Activated CD4-positive, alpha-beta memory T cell treated with anti-CD3 and anti-CD28 coated beads for 36 hours (primary cell): ENCODE measurements around the gene ADAM21. TPM values are rescaled to one million over a fixed set of nuclear protein-coding genes. Genes with fewer than 3 reads are reported as not detected.

Experiments
- CTCF ChIA-PET: fragments of 350-600 bp; sonication (Branson Sonifier 250); formaldehyde crosslinking; loops from one replicate; lab custom pipeline; 2021; ENCODE audit warnings: antibody characterized with exemption, inconsistent platforms; lab: Charles Lee
- POLR2A ChIA-PET: fragments of 350-600 bp; sonication (Branson Sonifier 250); formaldehyde crosslinking; loops from one replicate; lab custom pipeline; 2021; ENCODE audit warnings: antibody characterized with exemption; lab: Charles Lee
- DNase-seq: peaks from one replicate; pipeline ENCODE4 v3.0.0-alpha.2; 2020
- H3K27ac Mint-ChIP-seq: one replicate; pipeline ENCODE4 v1.8.0; 2021; ENCODE audit warnings: mixed read lengths
- H3K27me3 Mint-ChIP-seq: one replicate; pipeline ENCODE4 v1.8.0; 2021; ENCODE audit warnings: mixed read lengths
- H3K36me3 Mint-ChIP-seq: one replicate; pipeline ENCODE4 v1.8.0; 2021; ENCODE audit warnings: mixed read lengths
- H3K4me1 Mint-ChIP-seq: one replicate; pipeline ENCODE4 v1.8.0; 2021; ENCODE audit warnings: low read depth, mixed read lengths
- H3K4me3 Mint-ChIP-seq: one replicate; pipeline ENCODE4 v1.8.0; 2021; ENCODE audit warnings: mild to moderate bottlenecking, mixed read lengths
- H3K9me3 Mint-ChIP-seq: one replicate; pipeline ENCODE4 v1.8.0; 2021; ENCODE audit warnings: mixed read lengths
- intact Hi-C: fragments of 100-400 bp; cut with micrococcal nuclease; formaldehyde crosslinking; loops from one replicate; pipeline ENCODE4 v1.15.1; 2023
- total RNA-seq, 2 experiments: library from RNA; stranded (reverse); gene quantifications; one replicate each; pipeline ENCODE4 v1.2.3, GENCODE V29; 2021

ADAM21 gene
- total RNA-seq, 2 experiments from 2014 or later: 0.14 to 0.15 TPM

GRCh38 chr14:70498191-70498590 is 46.2 kb downstream of the ADAM21 start:
- ChIA-PET CTCF (no interaction called here), POLR2A (no interaction called here)
- no peaks in the 10 kb centered on the region for H3K27me3 Mint-ChIP-seq
- no peak overlapping the region for H3K27ac Mint-ChIP-seq
- H3K9me3 Mint-ChIP-seq: peaks cover 11% of the 10 kb centered on the region
- no peak overlapping the region for H3K4me3 Mint-ChIP-seq
- DNase-seq: no peak
- H3K4me1 Mint-ChIP-seq: no peaks in the 10 kb centered on the region
- peaks cover 18% of the 10 kb centered on the region for H3K36me3 Mint-ChIP-seq
- intact Hi-C loops: no loop called here

Other genes starting within 250 kb of the ADAM21 start
- 10 to 100 TPM; 54.6 to 56.5 TPM for gene COX16, start 92.5 kb upstream of the ADAM21 start, total RNA-seq
- 1 to 10 TPM; 5.7 to 5.8 TPM for gene SYNJ2BP, start 35.1 kb upstream of the ADAM21 start, total RNA-seq
- under 1 TPM; 0.36 to 0.38 TPM for gene ADAM20, start 82.8 kb downstream of the ADAM21 start, total RNA-seq
- 10 to 100 TPM; 39.7 to 47.1 TPM for gene MED6, start 148.5 kb downstream of the ADAM21 start, total RNA-seq
- gene TTC9, start 189.7 kb downstream of the ADAM21 start, total RNA-seq: 1 to 10 TPM; 8.6 to 9.5 TPM